Neural cell (in vitro differentiated cells): ENCODE measurements around the gene NCOA3. TPM values are rescaled to one million over a fixed set of nuclear protein-coding genes. Genes with fewer than 3 reads are reported as not detected.
"Not testable (repeated sequence)": the region's sequence is repeated elsewhere in the genome, so short reads cannot be mapped to it uniquely, and the experiment has no call there.

Source experiments
- H2AFZ ChIP-seq: fragments of 200-600, 300-800 bp; sonication (generic), shearing (Covaris generic); 2 replicates; pipeline ENCODE4 v1.6.0; 2014; ENCODE audit warnings: low read depth, mild to moderate bottlenecking, antibody characterized with exemption, low read length, moderate library complexity
- H3F3A ChIP-seq: fragments of 200-600 bp; shearing (Covaris generic); 2 replicates; pipeline ENCODE4 v1.6.1; 2016; ENCODE audit warnings: mild to moderate bottlenecking, moderate library complexity, mixed read lengths, antibody characterized with exemption, low read length; ENCODE audit not compliant: insufficient read depth, poor library complexity, severe bottlenecking
- H3K27ac ChIP-seq: fragments of 200-600, 300-800 bp; sonication (generic), shearing (Covaris generic); 2 replicates; pipeline ENCODE4 v1.5.1; 2014; ENCODE audit warnings: mild to moderate bottlenecking, low read length, moderate library complexity
- H3K27me3 ChIP-seq: fragments of 300-800, 200-600 bp; sonication (generic), shearing (Covaris generic); 2 replicates; pipeline ENCODE4 v1.6.0; 2014; ENCODE audit warnings: mild to moderate bottlenecking, low read depth, low read length, moderate library complexity; ENCODE audit not compliant: insufficient read depth
- H3K36me3 ChIP-seq: fragments of 300-800, 200-600 bp; sonication (generic), shearing (Covaris generic); 2 replicates; pipeline ENCODE4 v1.5.1; 2014; ENCODE audit warnings: mild to moderate bottlenecking, antibody characterized with exemption, low read length, moderate library complexity; ENCODE audit not compliant: insufficient read depth
- H3K4me2 ChIP-seq: fragments of 300-800, 200-600 bp; sonication (generic), shearing (Covaris generic); 2 replicates; pipeline ENCODE4 v1.6.0; 2014; ENCODE audit warnings: mild to moderate bottlenecking, low read length
- H3K4me3 ChIP-seq: fragments of 300-800, 200-600 bp; sonication (generic), shearing (Covaris generic); 2 replicates; pipeline ENCODE4 v1.5.1; 2014; ENCODE audit warnings: mild to moderate bottlenecking, low read length, moderate library complexity
- H3K79me2 ChIP-seq: fragments of 200-600 bp; shearing (Covaris generic); replicated peaks from 2 replicates; pipeline ENCODE4 v1.6.0; 2014; ENCODE audit warnings: mild to moderate bottlenecking, low read length, moderate library complexity; ENCODE audit not compliant: insufficient read depth
- H3K9ac ChIP-seq: fragments of 300-800, 200-600 bp; sonication (generic), shearing (Covaris generic); 2 replicates; pipeline ENCODE4 v1.6.1; 2016; ENCODE audit warnings: mild to moderate bottlenecking, low read length, mixed read lengths
- H3K9me2 ChIP-seq: fragments of 200-600 bp; shearing (Covaris generic); 2 replicates; pipeline ENCODE4 v1.6.1; 2016; ENCODE audit warnings: mild to moderate bottlenecking, low read length, mixed read lengths; ENCODE audit not compliant: insufficient read depth
- H3K9me3 ChIP-seq: fragments of 200-600, 300-800 bp; sonication (generic), shearing (Covaris generic); 2 replicates; pipeline ENCODE4 v1.6.1; 2016; ENCODE audit warnings: mild to moderate bottlenecking, mixed run types, low read length, moderate library complexity, mixed read lengths
- H4K20me1 ChIP-seq: fragments of 200-600 bp; shearing (Covaris generic); 2 replicates; pipeline ENCODE4 v1.6.1; 2016; ENCODE audit warnings: mild to moderate bottlenecking, mixed run types; ENCODE audit not compliant: insufficient read depth
- CTCF ChIP-seq: fragments of 450-650 bp; IDR thresholded peaks from 2 replicates; pipeline ENCODE4 v1.5.1; 2014; ENCODE audit warnings: antibody characterized with exemption, mild to moderate bottlenecking, moderate library complexity; ENCODE audit not compliant: poor library complexity, severe bottlenecking
- EP300 ChIP-seq: fragments of 450-650 bp; conservative IDR thresholded peaks from 2 replicates; pipeline ENCODE4 v1.6.1; 2014; ENCODE audit warnings: antibody characterized with exemption, mild to moderate bottlenecking, moderate library complexity; ENCODE audit not compliant: poor library complexity, severe bottlenecking
- EZH2 ChIP-seq: fragments of 200-600, 300-800 bp; shearing (Covaris generic), sonication (generic); IDR thresholded peaks from 2 replicates; pipeline ENCODE4 v1.6.1; 2014; ENCODE audit warnings: antibody characterized with exemption, low read length, borderline replicate concordance, mild to moderate bottlenecking; ENCODE audit not compliant: insufficient read depth, poor library complexity, severe bottlenecking
- MXI1 ChIP-seq: fragments of 450-650 bp; conservative IDR thresholded peaks from 2 replicates; pipeline ENCODE4 v1.6.1; 2014; ENCODE audit warnings: antibody characterized with exemption, mild to moderate bottlenecking; ENCODE audit not compliant: poor library complexity, severe bottlenecking
- POLR2AphosphoS5 ChIP-seq: IDR thresholded peaks from 2 replicates; pipeline ENCODE4 v1.6.1; 2012
- RAD21 ChIP-seq: fragments of 450-650 bp; conservative IDR thresholded peaks from 2 replicates; pipeline ENCODE4 v1.6.1; 2014; ENCODE audit warnings: antibody characterized with exemption, mild to moderate bottlenecking, moderate library complexity
- REST ChIP-seq: IDR thresholded peaks from 2 replicates; pipeline ENCODE4 v1.6.1; 2012; ENCODE audit warnings: borderline replicate concordance
- SMC3 ChIP-seq: fragments of 450-650 bp; conservative IDR thresholded peaks from 2 replicates; pipeline ENCODE4 v1.6.1; 2014; ENCODE audit warnings: antibody characterized with exemption, mild to moderate bottlenecking, moderate library complexity; ENCODE audit not compliant: poor library complexity
- TAF1 ChIP-seq: IDR thresholded peaks from 2 replicates; pipeline ENCODE4 v1.6.1; 2012; ENCODE audit warnings: low read depth
- polyA plus RNA-seq: library from polyadenylated mRNA; depleted of rRNA; stranded (reverse); fragments of >200 nt; gene quantifications from 2 replicates; pipeline ENCODE4 v1.2.3, GENCODE V29; 2014

Gene NCOA3
- polyA plus RNA-seq, 1 donor from 2014 or later = 14.2 TPM

DNA sequence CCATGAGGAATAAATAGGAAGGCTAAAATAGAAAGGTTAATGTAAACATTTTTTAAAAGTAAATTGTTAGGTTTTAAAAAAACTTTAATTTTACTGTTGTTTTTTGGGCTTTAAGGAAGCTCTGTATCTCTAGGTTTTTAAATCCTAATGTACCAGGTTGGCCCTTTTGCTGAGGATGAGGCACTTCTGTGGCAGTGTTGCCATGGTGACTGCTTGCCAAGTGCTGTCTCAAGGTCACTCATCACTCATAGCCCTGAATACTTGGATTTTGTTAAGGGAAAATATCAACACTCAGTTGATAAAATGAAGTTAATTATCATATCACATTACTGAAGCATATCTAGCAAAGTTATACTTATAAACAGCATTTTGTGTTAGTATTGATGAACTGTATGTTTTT lies 50.2 kb downstream of the NCOA3 start:
- TF ChIP-seq TAF1 (no peak), REST (no peak), CTCF (no peak), SMC3 (no peak), EP300 (no peak), MXI1 (no peak), POLR2AphosphoS5 (no peak), RAD21 (no peak)
- Histone ChIP-seq H2AFZ (no peak overlapping the region), H3K36me3 (no peaks in the 10 kb centered on the region), H3K9me2 (no peaks in the 10 kb centered on the region), H4K20me1 (no peaks in the 10 kb centered on the region), H3K27ac (peak overlapping the region; percentile 6), H3K9ac (no peak overlapping the region), H3K4me3 (peak overlapping the region; percentile 1), H3F3A (no peaks in the 10 kb centered on the region), H3K4me2 (no peak overlapping the region), H3K27me3 (no peaks in the 10 kb centered on the region), H3K9me3 (no peaks in the 10 kb centered on the region), H3K79me2 (no peaks in the 10 kb centered on the region)

GRCh38 chr20:47552996-47553395 lies 51.3 kb downstream of the NCOA3 start:
- Histone ChIP-seq H3F3A (no peaks in the 10 kb centered on the region), H3K36me3 (no peaks in the 10 kb centered on the region), H3K79me2 (no peaks in the 10 kb centered on the region), H2AFZ (no peak overlapping the region), H3K27me3 (no peaks in the 10 kb centered on the region), H3K9me3 (no peaks in the 10 kb centered on the region), H3K4me2 (no peak overlapping the region), H3K27ac (no peak overlapping the region), H3K9ac (no peak overlapping the region), H3K4me3 (no peak overlapping the region), H4K20me1 (no peaks in the 10 kb centered on the region), H3K9me2 (no peaks in the 10 kb centered on the region)
- TF ChIP-seq RAD21 = no peak
- TF ChIP-seq EP300 = no peak
- no peak for TF ChIP-seq SMC3
- no peak for TF ChIP-seq CTCF
- no peak for TF ChIP-seq REST
- TF ChIP-seq TAF1 = no peak
- no peak for TF ChIP-seq EZH2
- TF ChIP-seq POLR2AphosphoS5 = no peak
- TF ChIP-seq MXI1 = no peak

GRCh38 chr20:47553594-47554235 lies 52.0 kb downstream of the NCOA3 start:
- H3K79me2 ChIP-seq, H3K36me3 ChIP-seq, H3F3A ChIP-seq, H3K9me3 ChIP-seq, H3K4me3 ChIP-seq, H3K4me2 ChIP-seq, H3K9ac ChIP-seq, H4K20me1 ChIP-seq, H3K27ac ChIP-seq, H3K27me3 ChIP-seq, H2AFZ ChIP-seq, H3K9me2 ChIP-seq: not testable (repeated sequence)
